Fibroblast of skin of right quadriceps (primary cell): ENCODE results near the gene BAZ2B.

Experiments
- DNase-seq: peaks from one replicate; pipeline ENCODE4 v3.0.0-alpha.2; 2013

Gene BAZ2B

DNA sequence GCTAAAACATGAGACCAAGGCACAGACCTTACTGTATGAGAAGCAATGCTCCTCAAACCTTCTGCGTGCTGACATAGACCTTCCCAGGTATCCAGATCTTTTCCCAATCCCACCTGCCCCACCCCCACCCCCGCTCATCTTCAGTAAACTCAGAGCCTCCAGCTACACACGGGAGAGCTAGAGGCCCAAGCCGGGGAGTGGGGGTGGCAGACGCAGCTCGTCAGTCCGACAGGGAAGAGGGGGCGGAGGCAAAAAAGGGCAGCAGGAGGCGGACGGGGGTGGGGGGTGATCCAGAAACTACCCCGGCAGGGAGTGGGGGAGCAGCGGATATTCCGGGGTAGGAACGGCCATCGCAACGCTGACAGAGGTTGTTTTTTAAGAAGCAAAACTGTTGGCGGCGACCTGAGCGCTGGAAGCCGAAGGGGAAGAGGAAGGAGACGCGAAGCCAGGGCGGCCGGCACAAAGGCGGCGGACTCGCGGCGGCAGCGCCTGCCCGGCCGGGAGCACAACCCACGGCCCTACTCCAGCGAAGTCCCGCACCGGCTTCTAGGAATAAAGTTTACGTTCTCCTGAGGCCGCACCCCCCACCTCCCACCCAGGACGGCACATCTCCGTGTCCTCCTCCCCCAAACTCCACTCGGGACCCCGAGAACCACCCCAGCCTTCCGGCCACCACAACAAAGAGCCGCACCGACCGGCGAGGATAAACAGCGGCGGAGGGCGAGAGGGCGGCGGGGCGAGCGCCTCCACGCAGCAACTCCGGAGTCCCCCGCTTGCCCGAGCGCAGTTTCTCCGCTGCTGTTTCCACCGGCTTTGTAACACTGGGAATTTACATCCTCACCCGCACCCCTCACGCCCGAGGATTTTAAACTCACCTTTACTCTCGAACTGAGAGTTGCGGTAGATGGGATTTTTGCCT lies 722 bp downstream of the BAZ2B start:
- peak; percentile 94 for DNase-seq

DNA sequence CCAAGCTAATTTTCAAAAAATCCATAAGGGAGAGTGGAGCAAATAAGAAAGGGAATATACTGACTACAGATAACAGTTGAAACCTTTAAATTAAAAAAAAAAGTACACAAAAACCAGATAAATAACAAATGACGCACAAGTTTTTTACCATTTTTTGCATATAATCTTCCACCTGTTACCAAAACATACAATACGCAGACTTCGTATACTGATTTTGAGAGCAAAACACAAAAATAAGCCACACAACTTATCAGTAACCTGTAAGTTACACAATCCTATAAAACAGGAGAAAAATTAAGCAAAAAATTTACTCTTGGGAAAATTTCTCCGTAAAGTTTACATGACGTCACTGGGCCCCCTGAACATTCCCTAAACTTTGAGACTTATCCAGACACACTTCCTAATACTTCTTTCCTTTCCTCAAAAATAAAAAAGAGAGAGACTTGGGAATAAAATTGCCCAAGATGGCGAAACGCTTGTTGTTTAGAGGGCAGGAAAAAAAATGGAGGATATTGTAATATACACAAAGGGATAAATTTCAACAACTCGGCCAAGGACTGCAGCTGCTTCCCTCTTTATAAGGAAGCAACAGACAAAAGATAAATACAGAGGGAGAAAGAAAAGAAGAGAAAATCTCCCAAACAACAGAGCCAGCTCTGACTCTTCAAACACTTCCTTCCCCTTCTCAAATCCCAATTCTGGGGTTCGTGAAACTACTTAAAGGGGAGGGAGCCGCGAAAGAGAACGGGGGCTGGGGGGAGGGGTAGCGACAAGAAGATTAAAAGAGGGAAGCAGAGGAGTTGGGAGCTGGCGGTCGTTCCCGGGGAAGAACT lies 1.6 kb downstream of the BAZ2B start:
- DNase-seq, result peak; percentile 80

DNA sequence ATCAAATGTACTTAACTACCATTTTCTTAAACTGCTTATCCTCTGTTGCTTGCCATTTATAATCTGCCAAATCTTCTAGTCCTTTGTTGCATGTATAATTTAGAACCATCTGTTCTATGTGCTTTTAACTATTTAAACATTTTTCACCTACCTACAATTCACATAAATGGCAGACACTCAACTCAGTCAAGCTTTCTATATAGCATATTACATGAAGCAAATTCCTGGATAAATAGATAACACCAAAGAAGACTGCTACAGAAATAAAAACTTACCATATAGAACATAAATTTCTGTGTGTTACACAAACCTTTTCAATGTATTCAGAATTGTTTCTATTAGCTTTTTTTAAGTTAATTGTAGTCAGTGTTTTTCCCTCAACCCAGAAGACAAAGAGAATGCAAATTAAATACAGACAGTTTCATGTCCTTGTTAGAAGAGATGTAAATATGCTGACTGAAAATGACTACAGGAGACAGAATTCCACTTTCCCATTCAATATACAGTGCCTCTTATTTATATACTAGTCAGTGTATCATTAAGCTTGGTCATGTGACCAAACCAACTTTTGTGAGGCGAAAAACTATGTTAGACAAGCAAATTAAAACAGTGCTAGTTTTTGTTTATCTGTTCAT lies 2.6 kb downstream of the BAZ2B start:
- peak; percentile 31 for DNase-seq

DNA sequence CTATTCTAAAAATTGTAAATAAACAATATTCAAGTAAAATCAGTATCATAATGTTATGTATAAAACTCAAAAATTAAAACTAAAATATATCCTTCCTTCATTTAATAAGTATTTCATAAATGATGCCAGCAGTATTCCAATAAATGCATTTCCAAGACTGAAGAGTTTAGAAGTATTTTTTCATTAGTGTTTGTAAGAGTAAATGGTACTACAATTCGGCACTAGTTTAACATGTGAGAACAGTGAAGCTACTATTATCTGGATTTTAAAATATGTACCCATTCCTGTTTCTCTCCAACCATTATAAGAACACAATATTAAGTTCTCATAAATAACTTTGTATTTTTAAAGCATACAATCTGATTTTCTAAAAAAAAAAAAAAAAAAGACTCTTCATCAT lies 3.3 kb downstream of the BAZ2B start:
- DNase-seq, result no peak

DNA sequence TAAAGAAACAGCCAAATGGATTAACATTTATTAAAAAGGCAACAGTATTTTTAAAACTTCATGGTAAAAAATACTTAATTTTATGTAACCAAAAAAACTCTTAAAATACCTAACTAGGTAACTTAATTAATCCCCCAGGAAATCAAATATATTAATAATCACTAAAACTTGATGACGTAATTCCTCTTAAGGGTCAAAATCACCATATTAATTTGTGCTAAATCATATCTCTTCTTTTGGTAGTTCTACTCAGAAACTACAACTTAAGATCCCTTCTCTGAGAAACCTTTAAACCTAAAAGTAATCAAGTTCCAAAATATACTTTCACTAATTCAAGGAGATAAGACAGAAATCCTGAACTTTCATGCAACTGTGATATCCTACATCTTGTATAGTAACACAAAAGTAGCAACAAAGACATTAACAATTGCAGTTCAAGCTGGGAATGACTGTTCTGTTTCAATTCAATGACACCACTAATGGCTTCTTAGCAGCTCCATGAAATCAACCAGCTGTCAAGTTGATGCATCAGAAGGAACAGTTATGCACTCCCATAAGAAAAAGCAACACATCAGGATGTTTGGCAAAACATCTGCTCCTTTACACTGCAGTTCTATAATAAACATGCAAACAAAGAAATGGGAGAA lies 4.0 kb downstream of the BAZ2B start:
- DNase-seq, result no peak

DNA sequence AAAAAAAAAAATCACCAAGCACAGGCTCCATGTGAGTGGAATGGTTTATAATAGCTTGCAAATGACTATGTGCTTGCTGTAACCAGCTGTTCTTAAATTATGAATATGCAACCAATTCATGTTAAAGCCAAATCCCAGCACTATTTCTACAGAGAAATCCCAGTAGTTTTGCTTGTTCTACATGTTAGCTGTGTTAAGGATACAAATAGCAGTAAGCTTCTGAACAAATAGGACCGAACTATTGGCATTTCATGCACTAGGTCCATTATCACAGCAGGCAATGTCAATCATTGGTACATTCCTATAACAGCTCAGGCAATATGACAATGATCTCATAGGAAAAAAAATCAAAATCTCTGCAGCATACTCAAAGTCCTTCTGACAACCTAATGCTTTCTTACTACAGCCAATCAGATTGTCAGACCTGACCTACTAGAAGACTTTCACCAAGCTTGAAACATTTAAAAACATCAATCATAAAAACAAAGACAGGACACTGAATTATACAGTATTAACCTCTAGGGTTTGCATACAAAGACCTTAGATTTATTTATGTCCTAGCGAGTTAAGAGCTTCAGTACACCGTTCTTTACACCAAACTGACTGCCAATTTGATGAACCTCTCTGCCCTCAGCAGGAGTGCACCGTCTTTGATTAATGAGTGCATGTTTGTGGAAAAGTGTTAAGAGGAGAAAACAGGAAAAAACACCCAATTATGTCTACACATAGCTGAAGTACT lies 6.4 kb downstream of the BAZ2B start:
- DNase-seq, result no peak

DNA sequence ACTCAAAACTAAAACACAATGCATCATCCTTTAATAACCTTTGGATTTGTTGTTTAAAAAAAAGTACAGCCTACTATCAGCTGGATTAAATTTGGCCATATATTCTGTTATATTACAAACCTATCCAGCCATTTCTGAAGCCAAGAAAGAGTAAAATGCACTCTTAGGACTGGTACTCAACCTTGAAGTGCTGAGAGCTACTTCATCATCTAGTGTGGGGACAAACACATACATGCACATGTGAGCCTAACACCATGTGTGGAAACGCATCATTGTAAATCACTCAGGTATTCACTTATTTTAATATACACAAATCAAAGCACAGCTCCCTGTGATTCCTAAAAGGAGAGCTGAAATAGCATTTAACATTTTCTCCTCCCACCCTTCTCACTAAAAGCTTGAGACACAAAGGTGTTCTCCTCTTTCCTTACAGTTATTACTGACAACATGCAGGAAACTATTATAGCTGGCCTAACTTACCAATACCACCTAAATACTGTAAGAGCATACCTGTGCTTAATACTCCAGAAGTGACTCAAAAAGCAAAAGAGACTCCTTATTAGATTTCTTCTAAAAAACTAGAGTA lies 7.5 kb downstream of the BAZ2B start:
- no peak for DNase-seq

DNA sequence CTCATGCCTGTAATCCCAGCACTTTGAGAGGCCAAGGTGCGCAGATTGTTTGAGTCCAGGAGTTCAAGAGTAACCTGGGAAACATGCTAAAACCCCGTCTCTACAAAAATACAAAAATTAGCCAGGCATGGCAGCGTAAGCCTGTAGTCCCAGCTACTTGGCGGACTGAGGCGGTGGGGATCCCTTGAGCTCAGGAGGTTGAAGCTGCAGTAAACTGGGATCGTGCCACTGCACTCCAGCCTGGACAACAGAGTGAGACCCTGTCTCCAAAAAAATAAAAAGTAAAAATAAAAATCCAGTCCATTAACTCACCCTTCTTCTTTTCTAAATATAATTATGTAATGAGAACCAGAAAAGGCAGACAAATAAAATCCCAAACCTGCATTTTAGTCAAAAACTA lies 8.2 kb downstream of the BAZ2B start:
- DNase-seq, result no peak

DNA sequence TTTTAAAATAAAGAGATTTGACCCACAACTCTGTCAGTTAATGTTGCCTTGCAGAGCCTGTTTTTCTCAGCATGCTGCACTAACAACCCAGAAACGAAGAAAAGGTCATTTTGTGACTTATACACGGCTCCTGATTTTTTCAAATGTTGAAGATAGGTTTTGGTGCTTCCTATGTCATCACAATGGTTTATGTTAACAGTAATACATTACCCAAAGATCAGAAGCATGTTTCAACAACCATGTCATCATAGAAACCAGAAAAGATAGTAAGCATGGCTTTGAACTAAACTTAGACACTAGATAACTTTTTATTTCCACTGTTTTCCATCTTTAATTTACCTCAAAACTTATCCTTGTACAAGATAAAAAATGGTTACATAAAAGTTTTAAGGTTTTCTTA lies 10.1 kb downstream of the BAZ2B start:
- no peak for DNase-seq

DNA sequence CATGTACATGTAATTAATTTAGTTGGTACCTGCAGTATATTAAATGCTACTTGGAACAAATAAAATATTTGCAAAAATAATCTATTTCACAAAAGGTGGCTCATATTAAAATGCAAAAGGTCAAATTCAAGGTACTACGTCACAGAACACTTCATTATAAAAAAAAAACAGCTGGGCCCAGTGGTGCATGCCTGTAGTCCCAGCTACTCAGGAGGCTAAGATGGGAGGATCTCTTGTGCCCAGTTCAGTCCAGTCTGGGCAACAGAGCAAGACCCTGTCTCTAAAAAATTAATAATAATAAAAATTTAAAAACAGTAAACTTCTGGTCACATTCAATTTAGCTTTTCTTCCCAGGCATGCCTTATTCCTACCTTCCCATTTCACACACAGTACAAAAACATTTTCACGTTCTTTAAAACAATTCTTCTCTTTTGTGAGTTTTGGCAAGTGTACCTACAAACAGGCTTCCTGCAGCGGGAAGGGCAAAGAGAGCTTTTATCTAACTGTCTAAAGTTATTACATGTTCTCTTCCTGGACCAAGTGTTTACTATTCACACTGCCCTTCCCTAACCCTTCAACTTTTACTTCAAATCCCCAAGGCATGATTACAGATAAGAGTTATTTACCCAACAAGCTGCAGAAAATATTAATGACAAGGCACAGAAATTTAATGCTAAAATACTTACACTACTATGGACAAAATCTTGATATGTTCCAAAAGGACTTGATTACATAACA lies 10.7 kb downstream of the BAZ2B start:
- DNase-seq, result no peak

DNA sequence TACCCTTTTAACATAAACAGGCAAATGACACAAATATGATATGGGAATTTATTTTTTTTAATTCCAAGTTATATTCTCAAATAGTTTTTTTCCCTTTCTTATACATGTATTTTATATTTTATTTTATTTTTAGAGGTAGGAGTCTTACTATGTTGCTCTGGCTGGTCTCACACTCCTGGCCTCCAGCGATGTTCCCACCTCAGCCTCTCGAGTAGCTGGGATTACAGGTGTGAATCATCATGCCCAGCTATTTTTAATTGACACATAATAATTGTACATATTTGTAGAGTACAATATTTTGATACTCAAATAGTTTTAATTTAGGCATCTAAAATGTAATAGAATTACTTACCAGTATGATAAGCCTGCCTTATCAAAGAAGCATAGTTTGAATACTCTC lies 12.2 kb downstream of the BAZ2B start:
- DNase-seq, result no peak

DNA sequence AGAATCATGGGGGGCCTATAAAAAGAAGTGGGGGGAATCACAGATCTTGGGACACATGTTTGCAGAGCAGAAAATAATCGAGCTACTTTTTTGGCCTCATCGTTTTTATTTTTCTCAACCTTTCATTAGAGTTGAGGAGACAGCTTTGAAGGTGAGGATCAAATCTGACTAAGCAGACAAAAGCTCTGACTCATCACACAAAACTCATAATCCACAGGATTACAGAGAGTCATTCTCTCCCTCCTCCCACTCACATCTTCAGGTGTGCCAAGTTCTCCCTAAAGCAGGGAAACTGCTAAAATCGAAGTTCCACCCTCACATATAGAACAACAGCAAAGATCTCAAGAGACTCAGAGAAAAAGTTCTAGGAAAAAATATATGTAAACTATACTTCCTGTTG lies 15.6 kb downstream of the BAZ2B start:
- DNase-seq, result peak; percentile 38

DNA sequence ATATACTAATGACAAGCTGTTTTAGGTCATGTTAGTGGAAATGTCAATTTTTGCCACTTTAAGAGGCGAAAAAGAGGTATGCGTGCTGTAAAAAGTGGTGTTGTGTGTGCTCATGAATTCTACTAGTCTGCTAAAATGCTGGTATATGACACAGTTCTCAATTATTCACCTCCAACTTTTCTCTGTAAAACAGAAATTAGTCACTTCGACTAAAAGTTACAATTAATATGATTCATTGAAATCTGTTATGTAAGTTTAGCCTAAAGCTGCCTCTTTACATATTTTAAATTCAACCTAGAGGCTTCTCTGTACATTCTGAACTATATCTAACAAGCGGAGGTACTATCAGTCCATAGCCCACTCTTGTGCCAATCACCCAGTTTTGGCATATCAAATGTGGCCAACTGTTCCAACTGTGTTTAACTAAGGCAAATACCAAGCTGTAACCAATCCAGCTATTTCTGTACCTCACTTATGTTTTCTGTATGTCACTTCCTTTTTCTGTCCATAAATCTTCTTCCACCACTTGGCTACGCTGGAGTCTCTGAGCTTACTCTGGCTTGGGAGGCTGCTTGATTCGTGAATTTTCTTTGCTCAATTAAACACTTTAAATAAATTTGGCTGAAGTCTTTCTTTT lies 20.8 kb downstream of the BAZ2B start:
- DNase-seq, result peak; percentile 57

DNA sequence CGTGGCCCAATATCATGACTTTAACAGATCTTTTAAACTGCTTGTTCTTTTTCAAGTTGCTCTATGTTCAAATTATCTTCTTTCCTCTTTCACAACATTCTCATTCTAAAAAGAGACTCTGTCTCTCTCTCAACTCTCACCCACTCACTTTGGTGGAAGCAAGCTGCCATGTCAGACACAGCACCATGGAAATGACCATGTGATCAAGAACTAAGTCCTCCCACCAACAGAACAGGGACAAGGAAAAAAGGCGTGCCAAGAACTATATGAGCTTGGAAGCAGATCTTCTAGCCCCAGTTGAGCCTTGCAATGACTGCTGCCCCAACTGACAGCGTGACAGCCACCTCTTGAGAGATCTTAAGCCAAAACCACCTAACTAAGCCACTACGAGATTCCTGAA lies 23.9 kb downstream of the BAZ2B start:
- DNase-seq, result no peak

DNA sequence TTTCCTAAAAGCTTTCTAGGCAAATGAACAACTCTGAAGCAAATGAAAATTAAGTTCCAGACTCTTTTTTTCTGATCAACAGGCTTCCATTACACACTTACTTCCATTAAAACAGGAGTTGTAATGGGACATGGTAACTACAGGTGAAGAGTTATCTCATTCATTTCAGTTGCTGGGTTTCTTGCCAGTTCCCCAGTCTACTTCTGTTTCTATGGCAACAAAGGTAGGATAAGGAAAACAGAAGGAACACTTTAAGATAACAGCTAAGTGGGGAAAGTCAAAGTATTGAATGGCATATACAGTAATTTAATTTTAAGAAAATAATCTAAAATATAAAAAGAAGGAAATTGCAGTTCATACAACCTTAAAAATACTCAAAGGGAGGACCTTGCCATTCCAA lies 25.1 kb downstream of the BAZ2B start:
- DNase-seq, result no peak

DNA sequence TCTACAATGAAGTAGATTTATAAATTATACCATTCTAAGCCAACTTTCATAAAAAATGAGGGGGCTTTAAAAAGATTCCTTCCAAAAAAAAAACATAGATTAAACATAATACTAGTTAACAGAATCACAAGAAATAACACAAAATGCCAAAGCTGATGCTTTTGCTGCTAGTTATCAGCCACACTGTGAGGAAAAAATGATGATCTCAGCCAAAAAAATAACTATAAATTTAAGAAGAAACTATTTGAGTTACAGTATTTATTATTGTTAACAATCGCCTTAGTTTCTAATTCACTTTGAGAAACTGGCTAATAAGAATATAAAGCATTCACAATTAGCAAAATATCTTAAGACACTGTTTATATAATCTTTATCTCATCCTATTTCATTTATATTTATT lies 27.1 kb downstream of the BAZ2B start:
- no peak for DNase-seq

DNA sequence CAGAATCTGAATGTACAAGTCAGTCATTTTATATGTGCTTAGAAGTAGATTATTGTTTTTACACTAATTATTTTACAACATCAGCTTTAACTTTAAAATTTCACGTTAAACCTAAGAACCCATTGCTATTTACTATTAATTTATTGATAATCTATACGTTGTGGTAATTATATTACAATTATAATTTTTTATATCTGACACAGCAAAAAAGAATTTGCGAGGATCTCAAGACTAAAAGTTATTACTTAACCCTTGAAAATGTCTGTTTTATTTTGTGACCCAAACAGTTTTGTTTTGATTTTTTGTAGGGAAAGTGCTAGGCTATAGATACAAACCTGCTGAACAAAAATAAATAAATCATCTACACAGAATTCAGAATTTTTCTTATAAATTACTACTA lies 30.3 kb downstream of the BAZ2B start:
- DNase-seq, result no peak

DNA sequence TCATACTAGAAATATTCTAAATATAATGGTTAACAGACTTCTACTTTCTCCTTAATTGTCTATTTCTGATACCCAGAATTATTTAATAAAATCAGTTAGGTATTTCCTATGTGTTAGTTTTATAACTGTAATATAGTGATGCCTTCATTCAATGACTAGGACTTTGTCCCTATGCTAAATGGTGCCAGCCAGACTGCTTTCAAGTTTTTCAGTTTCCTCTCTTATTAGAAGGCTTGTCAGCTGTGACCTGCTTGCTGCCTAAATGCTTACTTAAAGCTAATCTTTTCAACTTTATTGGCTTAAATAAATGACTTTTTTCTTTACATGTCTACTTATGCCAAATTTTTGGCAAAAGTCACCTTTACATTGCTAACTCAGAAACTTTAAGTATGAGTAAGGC lies 30.7 kb downstream of the BAZ2B start:
- no peak for DNase-seq

DNA sequence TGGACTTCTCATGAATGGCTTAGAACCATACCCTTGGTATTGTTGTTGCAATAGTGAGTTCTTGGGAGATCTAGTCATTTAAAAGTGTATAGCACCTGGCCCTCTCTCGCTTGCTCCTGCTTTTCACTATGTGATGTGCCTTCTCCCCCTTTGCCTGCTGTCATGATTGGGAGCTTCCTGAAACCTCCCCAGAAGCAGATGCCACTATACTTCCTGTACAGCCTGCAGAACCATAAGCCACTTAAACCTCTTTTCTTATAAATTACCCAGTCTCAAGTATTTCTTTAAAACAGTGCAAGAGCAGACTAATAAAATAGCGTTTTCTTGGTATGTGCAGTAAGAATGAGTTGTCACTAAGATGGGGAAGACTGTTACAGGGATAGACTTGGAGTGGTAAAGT lies 31.6 kb downstream of the BAZ2B start:
- no peak for DNase-seq

DNA sequence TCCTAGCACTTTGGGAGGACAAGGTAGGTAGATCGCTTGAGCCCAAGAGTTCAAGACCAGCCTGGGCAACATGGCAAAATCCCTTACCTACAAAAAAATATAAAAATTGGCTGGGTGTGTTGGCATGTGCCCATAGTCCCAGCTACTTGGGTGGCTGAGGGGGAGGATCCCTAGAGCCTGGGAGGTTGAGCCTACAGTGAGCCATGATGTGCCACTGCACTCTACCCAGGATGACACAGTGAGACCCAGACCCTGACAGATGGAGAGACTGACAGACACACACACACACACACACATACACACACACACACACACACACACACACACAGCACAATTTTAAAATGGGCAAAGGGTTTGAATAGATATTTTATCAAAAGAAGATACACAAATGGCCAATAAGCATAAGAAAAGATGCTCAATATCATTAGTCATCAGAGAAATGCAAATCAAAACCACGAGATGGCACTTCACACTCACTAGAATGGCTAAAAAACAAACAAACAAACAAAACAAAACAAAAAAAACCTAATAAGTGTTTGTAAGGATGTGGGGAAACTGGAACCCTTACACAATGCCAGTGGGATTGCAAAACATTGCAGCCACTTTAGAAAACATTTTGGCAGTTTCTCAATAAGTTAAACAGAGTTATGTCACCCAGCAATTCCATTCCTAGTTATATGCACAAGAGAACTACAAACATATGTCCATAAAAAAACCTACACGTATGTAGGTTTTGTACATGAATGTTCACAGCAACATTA lies 42.3 kb downstream of the BAZ2B start:
- DNase-seq, result peak; percentile 63
